ENCODE measurements around the gene CALHM6.

The CALHM6 gene

GRCh38 chr6:116446399-116446798, 14.8 kb upstream of the CALHM6 start:
- Histone ChIP-seq H3K4me3 (ENCODE audit: low read length) (no peak overlapping the region), H3K9ac (ENCODE audit: low read length) (no peak overlapping the region), H3K27me3 (ENCODE audit: control insufficient read depth, insufficient read depth, low read length) (no peaks in the 10 kb centered on the region), H3K36me3 (ENCODE audit: control insufficient read depth, low read depth, low read length) (no peaks in the 10 kb centered on the region), H3K27ac (ENCODE audit: low read length) (no peak overlapping the region), H3K4me1 (ENCODE audit: control insufficient read depth, low read depth, low read length) (peaks cover 4% of the 10 kb centered on the region), H3K9me3 (ENCODE audit: control insufficient read depth, low read depth, low read length) (no peaks in the 10 kb centered on the region)

GRCh38 chr6:116447052-116447451, 14.1 kb upstream of the CALHM6 start:
- Histone ChIP-seq H3K27ac (ENCODE audit: low read length) (no peak overlapping the region), H3K4me1 (ENCODE audit: control insufficient read depth, low read depth, low read length) (peaks cover 4% of the 10 kb centered on the region), H3K27me3 (ENCODE audit: control insufficient read depth, insufficient read depth, low read length) (no peaks in the 10 kb centered on the region), H3K4me3 (ENCODE audit: low read length) (no peak overlapping the region), H3K9me3 (ENCODE audit: control insufficient read depth, low read depth, low read length) (no peaks in the 10 kb centered on the region), H3K9ac (ENCODE audit: low read length) (no peak overlapping the region), H3K36me3 (ENCODE audit: control insufficient read depth, low read depth, low read length) (no peaks in the 10 kb centered on the region)

DNA sequence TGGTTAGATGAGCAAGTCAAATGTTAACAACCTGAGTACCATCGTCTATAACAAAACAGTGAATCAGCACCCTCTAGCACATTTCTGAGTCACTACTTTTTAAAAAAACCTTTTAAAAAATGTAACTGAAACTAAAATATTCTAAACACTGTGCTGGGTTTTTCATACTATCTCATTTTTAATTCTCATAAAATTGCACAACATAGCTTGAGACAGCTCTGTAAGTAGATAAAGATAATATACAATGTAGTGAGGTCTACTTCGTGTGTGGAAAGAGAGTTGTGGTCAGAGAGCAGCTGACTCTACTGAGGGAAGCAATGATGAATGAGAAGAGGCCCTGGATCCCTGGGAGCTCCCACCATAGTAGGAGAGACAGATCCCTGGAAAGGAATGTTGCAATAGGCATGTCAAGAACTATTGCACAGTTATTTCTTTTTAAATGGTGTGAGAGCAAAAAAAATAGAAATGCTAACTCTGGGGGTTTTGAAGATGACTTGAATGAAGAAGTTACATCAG, 13.6 kb upstream of the CALHM6 start:
- Histone ChIP-seq H3K9ac (ENCODE audit: low read length) (no peak overlapping the region), H3K4me1 (ENCODE audit: control insufficient read depth, low read depth, low read length) (peaks cover 4% of the 10 kb centered on the region), H3K9me3 (ENCODE audit: control insufficient read depth, low read depth, low read length) (no peaks in the 10 kb centered on the region), H3K4me3 (ENCODE audit: low read length) (no peak overlapping the region), H3K27me3 (ENCODE audit: control insufficient read depth, insufficient read depth, low read length) (no peaks in the 10 kb centered on the region), H3K36me3 (ENCODE audit: control insufficient read depth, low read depth, low read length) (no peaks in the 10 kb centered on the region), H3K27ac (ENCODE audit: low read length) (no peak overlapping the region)

GRCh38 chr6:116449565-116449964, 11.6 kb upstream of the CALHM6 start:
- Histone ChIP-seq H3K4me3 (ENCODE audit: low read length) (no peak overlapping the region), H3K27me3 (ENCODE audit: control insufficient read depth, insufficient read depth, low read length) (no peaks in the 10 kb centered on the region), H3K4me1 (ENCODE audit: control insufficient read depth, low read depth, low read length) (no peaks in the 10 kb centered on the region), H3K9me3 (ENCODE audit: control insufficient read depth, low read depth, low read length) (no peaks in the 10 kb centered on the region), H3K9ac (ENCODE audit: low read length) (no peak overlapping the region), H3K36me3 (ENCODE audit: control insufficient read depth, low read depth, low read length) (no peaks in the 10 kb centered on the region), H3K27ac (ENCODE audit: low read length) (no peak overlapping the region)

- H3K9me3 ChIP-seq (ENCODE audit: control insufficient read depth, low read depth, low read length): no peaks in the 10 kb centered on the region
- H3K4me1 ChIP-seq (ENCODE audit: control insufficient read depth, low read depth, low read length): no peaks in the 10 kb centered on the region
- no peak overlapping the region for H3K27ac ChIP-seq (ENCODE audit: low read length)
- no peaks in the 10 kb centered on the region for H3K36me3 ChIP-seq (ENCODE audit: control insufficient read depth, low read depth, low read length)
- H3K4me3 ChIP-seq (ENCODE audit: low read length): no peak overlapping the region
- no peaks in the 10 kb centered on the region for H3K27me3 ChIP-seq (ENCODE audit: control insufficient read depth, insufficient read depth, low read length)
- H3K9ac ChIP-seq (ENCODE audit: low read length): no peak overlapping the region
Observed at GRCh38 chr6:116450185-116450710, 10.9 kb upstream of the CALHM6 start.

DNA sequence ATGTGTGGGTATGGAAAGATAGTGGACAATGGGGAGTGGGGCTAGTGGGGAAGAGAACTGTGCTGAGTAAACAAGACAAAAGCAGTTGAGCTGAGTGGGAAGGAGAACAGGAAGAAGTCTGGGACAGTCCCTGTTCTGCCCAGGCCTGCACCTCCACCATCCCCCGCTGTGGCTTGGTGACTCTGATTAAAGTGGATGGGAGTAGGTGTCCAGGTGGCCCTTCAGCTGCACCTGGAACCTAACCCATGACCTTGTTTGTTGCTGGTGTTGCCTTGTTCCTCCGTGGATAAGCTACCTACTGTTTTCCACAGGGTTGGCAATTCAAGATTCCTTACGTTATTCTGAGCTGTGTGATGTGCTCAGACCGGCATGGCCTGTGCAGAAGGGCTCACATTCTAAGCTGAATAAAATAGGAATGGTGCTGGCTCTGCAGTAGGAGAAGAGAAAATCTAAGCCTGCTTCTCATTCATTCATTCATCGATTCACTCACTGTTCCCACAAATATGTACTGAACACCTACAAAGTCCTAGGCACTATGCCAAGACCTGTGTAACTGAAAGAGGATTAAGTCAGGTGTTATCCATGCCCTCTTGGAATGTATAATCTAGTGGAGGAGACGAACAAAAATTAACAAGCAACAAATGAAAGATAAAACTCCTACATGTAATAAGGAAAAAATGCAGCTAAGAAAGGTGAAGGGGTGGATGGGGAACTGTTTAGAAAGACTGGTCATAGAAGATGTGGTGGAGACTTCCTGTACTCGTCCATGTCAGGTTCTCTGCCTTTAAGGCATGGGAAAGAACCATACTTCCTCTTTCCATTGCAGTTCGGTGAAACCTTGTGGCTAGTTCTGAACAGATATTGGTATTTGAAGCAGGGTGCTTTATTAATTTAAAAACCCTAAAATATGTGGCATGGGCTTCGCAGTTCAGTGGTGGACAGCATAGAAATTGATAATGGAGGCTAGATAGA, 10.1 kb upstream of the CALHM6 start:
- Histone ChIP-seq H3K9ac (ENCODE audit: low read length) (no peak overlapping the region), H3K4me1 (ENCODE audit: control insufficient read depth, low read depth, low read length) (no peaks in the 10 kb centered on the region), H3K27me3 (ENCODE audit: control insufficient read depth, insufficient read depth, low read length) (no peaks in the 10 kb centered on the region), H3K36me3 (ENCODE audit: control insufficient read depth, low read depth, low read length) (no peaks in the 10 kb centered on the region), H3K27ac (ENCODE audit: low read length) (no peak overlapping the region), H3K9me3 (ENCODE audit: control insufficient read depth, low read depth, low read length) (no peaks in the 10 kb centered on the region), H3K4me3 (ENCODE audit: low read length) (no peak overlapping the region)

GRCh38 chr6:116451916-116452315, 9.3 kb upstream of the CALHM6 start:
- no peaks in the 10 kb centered on the region for H3K9me3 ChIP-seq (ENCODE audit: control insufficient read depth, low read depth, low read length)
- H3K27ac ChIP-seq (ENCODE audit: low read length): no peak overlapping the region
- H3K27me3 ChIP-seq (ENCODE audit: control insufficient read depth, insufficient read depth, low read length): no peaks in the 10 kb centered on the region
- no peak overlapping the region for H3K9ac ChIP-seq (ENCODE audit: low read length)
- no peaks in the 10 kb centered on the region for H3K4me1 ChIP-seq (ENCODE audit: control insufficient read depth, low read depth, low read length)
- no peak overlapping the region for H3K4me3 ChIP-seq (ENCODE audit: low read length)
- H3K36me3 ChIP-seq (ENCODE audit: control insufficient read depth, low read depth, low read length): no peaks in the 10 kb centered on the region

DNA sequence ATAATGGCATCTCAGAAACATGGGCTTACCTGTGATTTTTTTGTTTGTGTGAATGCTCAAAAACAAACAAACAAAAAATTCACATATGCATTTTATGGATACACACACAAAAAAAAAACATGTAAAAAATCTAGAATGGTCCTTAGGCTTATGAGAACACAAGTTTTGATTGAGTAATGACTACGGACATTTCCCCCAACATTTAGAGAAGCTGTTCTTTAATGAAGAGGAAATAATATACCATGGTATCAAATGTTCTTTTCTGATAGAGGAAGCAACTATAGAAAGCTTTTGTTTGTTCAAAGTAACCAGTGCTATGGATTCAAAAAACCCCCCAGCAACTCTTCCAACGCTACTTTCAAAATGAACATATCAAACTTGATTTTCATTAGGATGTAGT, 8.6 kb upstream of the CALHM6 start:
- H3K4me1 ChIP-seq (ENCODE audit: control insufficient read depth, low read depth, low read length): no peaks in the 10 kb centered on the region
- H3K9me3 ChIP-seq (ENCODE audit: control insufficient read depth, low read depth, low read length): no peaks in the 10 kb centered on the region
- H3K27ac ChIP-seq (ENCODE audit: low read length): no peak overlapping the region
- no peak overlapping the region for H3K9ac ChIP-seq (ENCODE audit: low read length)
- H3K36me3 ChIP-seq (ENCODE audit: control insufficient read depth, low read depth, low read length): no peaks in the 10 kb centered on the region
- H3K27me3 ChIP-seq (ENCODE audit: control insufficient read depth, insufficient read depth, low read length): no peaks in the 10 kb centered on the region
- no peak overlapping the region for H3K4me3 ChIP-seq (ENCODE audit: low read length)

DNA sequence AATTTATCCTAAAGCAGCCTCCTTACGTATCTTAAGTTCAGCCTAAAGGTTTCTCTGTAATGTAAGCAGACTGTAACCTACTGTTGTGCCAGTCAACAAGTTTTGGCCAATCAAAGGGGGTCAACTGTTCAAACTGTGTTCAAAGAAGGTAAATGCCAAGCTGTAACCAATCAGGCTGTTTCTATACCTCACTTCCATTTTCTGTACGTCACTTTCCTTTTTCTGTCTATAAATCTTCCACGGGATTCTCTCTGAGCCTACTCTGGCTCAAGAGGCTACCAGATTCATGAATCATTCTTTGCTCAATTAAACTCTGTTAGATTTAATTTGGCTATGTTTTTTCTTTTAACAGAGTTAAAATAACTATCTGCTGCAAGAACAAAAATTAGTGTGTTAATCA, 5.1 kb upstream of the CALHM6 start:
- no peak overlapping the region for H3K27ac ChIP-seq (ENCODE audit: low read length)
- no peak overlapping the region for H3K4me3 ChIP-seq (ENCODE audit: low read length)
- no peak overlapping the region for H3K9ac ChIP-seq (ENCODE audit: low read length)
- H3K36me3 ChIP-seq (ENCODE audit: control insufficient read depth, low read depth, low read length): no peaks in the 10 kb centered on the region
- H3K4me1 ChIP-seq (ENCODE audit: control insufficient read depth, low read depth, low read length): no peaks in the 10 kb centered on the region
- peaks cover 17% of the 10 kb centered on the region for H3K27me3 ChIP-seq (ENCODE audit: control insufficient read depth, insufficient read depth, low read length)
- H3K9me3 ChIP-seq (ENCODE audit: control insufficient read depth, low read depth, low read length): no peaks in the 10 kb centered on the region

DNA sequence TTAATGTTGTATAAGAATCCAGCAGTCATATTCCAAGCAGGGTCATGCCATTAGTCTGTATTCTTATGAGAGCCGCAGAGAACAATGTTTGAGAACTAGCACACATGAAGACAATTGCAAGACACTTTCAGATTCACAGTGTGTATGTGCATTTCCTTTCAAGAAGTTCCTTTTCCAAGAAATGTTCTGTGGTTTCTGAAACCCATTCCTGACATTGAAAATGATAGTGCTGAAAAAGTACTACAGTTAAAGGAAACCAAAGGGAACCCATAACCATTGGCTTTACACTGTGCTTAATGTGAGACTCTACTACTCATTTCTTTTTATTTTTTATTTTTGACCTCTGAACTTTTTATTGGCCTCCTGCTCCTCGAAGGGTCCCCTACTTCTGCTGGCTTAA, 4.2 kb upstream of the CALHM6 start:
- Histone ChIP-seq H3K27me3 (ENCODE audit: control insufficient read depth, insufficient read depth, low read length) (peaks cover 25% of the 10 kb centered on the region), H3K9me3 (ENCODE audit: control insufficient read depth, low read depth, low read length) (no peaks in the 10 kb centered on the region), H3K4me1 (ENCODE audit: control insufficient read depth, low read depth, low read length) (no peaks in the 10 kb centered on the region), H3K36me3 (ENCODE audit: control insufficient read depth, low read depth, low read length) (no peaks in the 10 kb centered on the region), H3K4me3 (ENCODE audit: low read length) (no peak overlapping the region), H3K27ac (ENCODE audit: low read length) (no peak overlapping the region), H3K9ac (ENCODE audit: low read length) (no peak overlapping the region)

DNA sequence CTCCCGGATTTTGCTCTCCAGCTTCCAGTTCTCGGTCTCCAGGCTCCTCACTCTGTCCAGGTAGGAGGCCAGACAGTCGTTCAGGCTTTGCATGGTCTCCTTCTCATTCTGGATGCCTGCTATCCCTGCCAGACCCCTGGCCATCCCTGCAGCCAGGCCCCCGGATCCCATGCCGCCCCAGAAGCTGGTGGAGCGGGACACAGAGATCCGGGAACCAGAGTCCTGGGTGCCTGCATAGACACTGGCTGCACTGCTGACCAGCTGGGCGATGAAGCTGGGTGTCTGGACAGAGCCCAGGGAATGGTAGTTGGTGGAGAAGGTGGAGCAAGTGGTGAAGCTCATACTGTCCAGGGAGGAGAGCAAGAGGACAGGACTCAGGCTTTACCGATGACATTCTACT, 2.9 kb upstream of the CALHM6 start:
- Histone ChIP-seq H3K27me3 (ENCODE audit: control insufficient read depth, insufficient read depth, low read length) (peaks cover 39% of the 10 kb centered on the region), H3K27ac (ENCODE audit: low read length) (no peak overlapping the region), H3K36me3 (ENCODE audit: control insufficient read depth, low read depth, low read length) (no peaks in the 10 kb centered on the region), H3K4me1 (ENCODE audit: control insufficient read depth, low read depth, low read length) (peaks cover 5% of the 10 kb centered on the region), H3K9me3 (ENCODE audit: control insufficient read depth, low read depth, low read length) (no peaks in the 10 kb centered on the region), H3K4me3 (ENCODE audit: low read length) (no peak overlapping the region), H3K9ac (ENCODE audit: low read length) (no peak overlapping the region)

GRCh38 chr6:116459927-116460326, 1.2 kb upstream of the CALHM6 start:
- no peaks in the 10 kb centered on the region for H3K9me3 ChIP-seq (ENCODE audit: control insufficient read depth, low read depth, low read length)
- no peak overlapping the region for H3K4me3 ChIP-seq (ENCODE audit: low read length)
- H3K9ac ChIP-seq (ENCODE audit: low read length): no peak overlapping the region
- H3K27me3 ChIP-seq (ENCODE audit: control insufficient read depth, insufficient read depth, low read length): peaks cover 48% of the 10 kb centered on the region
- H3K27ac ChIP-seq (ENCODE audit: low read length): no peak overlapping the region
- H3K36me3 ChIP-seq (ENCODE audit: control insufficient read depth, low read depth, low read length): no peaks in the 10 kb centered on the region
- peaks cover 13% of the 10 kb centered on the region for H3K4me1 ChIP-seq (ENCODE audit: control insufficient read depth, low read depth, low read length)
